Endothelial cell of umbilical vein (primary cell): ENCODE measurements around the gene FRY.

Source experiments
- CTCF ChIP-seq, 2 donors: IDR thresholded peaks; 1 replicate in 1 of 2; 2 replicates in 1 of 2; pipeline ENCODE4 v1.5.1; 2011; ENCODE audit warnings: low read length in 2 of 2, mild to moderate bottlenecking in 2 of 2, moderate library complexity in 2 of 2, control low read depth in 1 of 2, inconsistent platforms in 1 of 2, low read depth in 1 of 2; ENCODE audit not compliant: insufficient read depth in 1 of 2; ENCODE audit errors: extremely low read depth in 1 of 2
- EZH2 ChIP-seq: IDR thresholded peaks from 2 replicates; pipeline ENCODE4 v1.6.1; 2012; ENCODE audit warnings: borderline replicate concordance, low read depth, mild to moderate bottlenecking, moderate library complexity, low read length, inconsistent platforms; ENCODE audit not compliant: severe bottlenecking
- FOS ChIP-seq: IDR thresholded peaks from 2 replicates; pipeline ENCODE4 v1.6.1; 2011; ENCODE audit warnings: mild to moderate bottlenecking, low read length, moderate library complexity, borderline replicate concordance; ENCODE audit not compliant: insufficient read depth
- JUN ChIP-seq: IDR thresholded peaks from 2 replicates; pipeline ENCODE4 v1.6.1; 2011; ENCODE audit warnings: borderline replicate concordance, low read depth; ENCODE audit not compliant: insufficient read length, insufficient read depth
- MYC ChIP-seq: IDR thresholded peaks from one replicate; pipeline ENCODE4 v1.6.1; 2011; ENCODE audit warnings: mild to moderate bottlenecking, low read depth, low read length
- POLR2A ChIP-seq: IDR thresholded peaks from 2 replicates; pipeline ENCODE4 v1.6.1; 2012; ENCODE audit warnings: low read depth, mild to moderate bottlenecking, control low read depth, low read length
- POLR2AphosphoS5 ChIP-seq: IDR thresholded peaks from 2 replicates; pipeline ENCODE4 v1.6.1; 2012; ENCODE audit warnings: low read depth, mild to moderate bottlenecking, control low read depth, low read length, moderate library complexity; ENCODE audit not compliant: insufficient read depth
- TF ChIP-seq, protein P1 (sequence below): IDR thresholded peaks from 2 replicates; pipeline ENCODE4 v1.6.1; 2011; ENCODE audit not compliant: insufficient read depth, insufficient read length

DNA sequence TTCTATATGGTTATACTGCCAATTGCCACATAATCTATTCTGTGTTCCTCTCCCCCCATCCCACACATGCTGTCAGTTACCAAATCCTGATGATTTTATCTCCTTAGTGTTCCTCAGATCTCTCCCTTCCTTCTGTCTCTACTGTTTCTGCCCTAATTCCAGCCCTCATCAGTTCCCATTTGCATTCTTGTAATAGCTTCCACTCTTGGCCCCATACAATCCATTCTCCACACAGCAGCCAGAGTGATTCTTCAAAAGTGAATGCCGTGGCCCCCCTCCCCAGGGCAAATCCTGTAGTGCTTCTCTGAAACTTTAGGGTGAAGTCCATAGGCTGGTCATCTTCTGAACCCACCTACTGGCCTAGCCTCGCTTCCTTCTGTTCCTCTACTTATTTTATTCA lies 169.2 kb downstream of the FRY start:
- TF ChIP-seq CTCF (IDR thresholded peaks at IDR 0.05; ENCODE audit: extremely low read depth in 1 of 2, insufficient read depth in 1 of 2, low read depth in 1 of 2, low read length in 2 of 2) (no peak), FOS (no peak), EZH2 (no peak), POLR2A (no peak), POLR2AphosphoS5 (no peak), MYC (no peak), JUN (no peak)
- TF ChIP-seq, protein P1, sequence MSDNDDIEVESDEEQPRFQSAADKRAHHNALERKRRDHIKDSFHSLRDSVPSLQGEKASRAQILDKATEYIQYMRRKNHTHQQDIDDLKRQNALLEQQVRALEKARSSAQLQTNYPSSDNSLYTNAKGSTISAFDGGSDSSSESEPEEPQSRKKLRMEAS, result no peak
